ENCODE results near the gene PRICKLE4. TPM values are rescaled to one million over a fixed set of nuclear protein-coding genes. Genes with fewer than 3 reads are reported as not detected.

PRICKLE4 gene
- total RNA-seq, 1 experiment from 2014 or later = 0.70 TPM

- H3K27me3 Mint-ChIP-seq (ENCODE audit: low read depth) = no peaks in the 10 kb centered on the region; the same call in 1 of the 2 replicates
- Histone ChIP-seq H3K27ac (ENCODE audit: insufficient read length, low read depth, low read length) (no peak overlapping the region), H3K4ac (ENCODE audit: low read depth, low read length) (no peak overlapping the region), H2BK120ac (ENCODE audit: low read depth, low read length, poor library complexity, severe bottlenecking) (no peak overlapping the region), H3K9me3 (ENCODE audit: control insufficient read depth, low read depth, low read length) (no peaks in the 10 kb centered on the region), H3K23me2 (ENCODE audit: insufficient read length, low read depth, low read length, poor library complexity, severe bottlenecking) (no peaks in the 10 kb centered on the region), H2BK20ac (ENCODE audit: low read depth, low read length, poor library complexity, severe bottlenecking) (no peak overlapping the region), H4K91ac (ENCODE audit: insufficient read length, low read depth, low read length) (no peak overlapping the region), H3K27me3 (ENCODE audit: insufficient read depth, low read length) (no peaks in the 10 kb centered on the region), H3K9ac (ENCODE audit: extremely low read depth, insufficient read length, low read length) (no peak overlapping the region), H4K20me1 (ENCODE audit: control insufficient read depth, insufficient read depth, insufficient read length) (no peaks in the 10 kb centered on the region), H2BK5ac (ENCODE audit: insufficient read length, low read length) (no peak overlapping the region), H3K79me2 (ENCODE audit: insufficient read depth, low read length) (no peaks in the 10 kb centered on the region), H2BK15ac (ENCODE audit: low read depth, low read length) (no peak overlapping the region), H3K56ac (ENCODE audit: insufficient read length, low read depth, low read length) (no peak overlapping the region), H3K4me2 (ENCODE audit: insufficient read depth, insufficient read length, low read length) (no peak overlapping the region), H3K14ac (ENCODE audit: insufficient read depth, low read length) (no peak overlapping the region; the same call in 1 of the 2 replicates), H2AFZ (ENCODE audit: low read length) (no peak overlapping the region), H4K8ac (replicated peaks; ENCODE audit: insufficient read length, low read depth, low read length) (no peak overlapping the region), H3K79me1 (ENCODE audit: insufficient read depth, low read depth, low read length, poor library complexity, severe bottlenecking) (no peaks in the 10 kb centered on the region), H3K18ac (ENCODE audit: insufficient read length, low read depth, low read length) (no peak overlapping the region), H2AK5ac (ENCODE audit: insufficient read length, low read length) (no peak overlapping the region), H4K5ac (ENCODE audit: insufficient read length, low read depth, low read length) (no peak overlapping the region), H3K4me1 (ENCODE audit: insufficient read depth, low read length) (no peaks in the 10 kb centered on the region), H2BK12ac (ENCODE audit: insufficient read length, low read depth, low read length) (no peak overlapping the region), H3K23ac (ENCODE audit: insufficient read length, low read depth, low read length) (no peak overlapping the region), H3T11ph (ENCODE audit: low read length) (no peak overlapping the region)
- no peak for DNase-seq
- no peak overlapping the region for H3K4me3 Mint-ChIP-seq
- TF ChIP-seq CTCF (conservative IDR thresholded peaks at IDR 0.05) = no peak
- H3K36me3 Mint-ChIP-seq (ENCODE audit: insufficient read depth in 1 of 3, low read depth in 3 of 3) = peaks cover 14 to 39% (median 37%) of the 10 kb centered on the region in 3 experiments; a peak in 6 of 7 replicates
- H3K27ac Mint-ChIP-seq = no peak overlapping the region
- H3K9me3 Mint-ChIP-seq = no peaks in the 10 kb centered on the region
- WGBS (ENCODE audit: extremely low coverage, insufficient read length, low lambda C conversion rate) = no CpG with 5 or more reads among the region's 29 CpGs
- H3K4me1 Mint-ChIP-seq = peaks cover 5 to 19% of the 10 kb centered on the region in 2 experiments; a peak in 3 of 4 replicates
These were observed 9.3 kb upstream of the PRICKLE4 start for GRCh38 chr6:41771058-41771983.
